Measurements from ENCODE around the gene TSPAN16.

The TSPAN16 gene, protein sequence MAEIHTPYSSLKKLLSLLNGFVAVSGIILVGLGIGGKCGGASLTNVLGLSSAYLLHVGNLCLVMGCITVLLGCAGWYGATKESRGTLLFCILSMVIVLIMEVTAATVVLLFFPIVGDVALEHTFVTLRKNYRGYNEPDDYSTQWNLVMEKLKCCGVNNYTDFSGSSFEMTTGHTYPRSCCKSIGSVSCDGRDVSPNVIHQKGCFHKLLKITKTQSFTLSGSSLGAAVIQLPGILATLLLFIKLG

DNA sequence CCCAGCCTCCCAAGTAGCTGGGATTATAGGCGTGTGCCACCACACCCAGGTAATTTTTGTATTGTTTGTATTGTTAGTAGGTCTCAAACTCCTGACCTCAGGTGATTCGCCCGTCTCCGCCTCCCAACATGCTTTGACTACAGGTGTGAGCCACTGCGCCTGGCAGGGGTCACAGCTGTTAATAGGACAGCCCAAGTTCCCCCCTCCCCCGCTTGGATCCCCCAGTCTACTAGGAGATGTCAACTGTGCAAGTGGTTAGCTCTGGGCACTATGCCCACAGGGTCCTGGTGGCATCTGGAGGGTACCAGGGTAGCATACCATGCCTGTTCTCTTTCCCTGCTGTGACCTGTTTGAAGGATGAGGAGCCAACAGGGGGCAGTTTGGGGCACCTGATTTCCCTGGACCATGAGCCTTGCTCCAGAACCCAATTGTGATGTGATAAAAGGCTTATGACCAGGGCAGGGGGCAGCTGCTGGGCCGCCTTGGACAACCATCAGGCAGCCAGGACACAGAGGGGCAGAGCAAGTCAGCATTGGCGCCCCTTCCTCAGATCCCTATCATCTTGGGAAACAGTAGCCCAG is at the start of gene TSPAN16:
TSPAN16 (plus strand) TSS at position 496 of the 581 bp plus-strand sequence. CDS start 138 bp downstream, outside the sequence.
- Histone ChIP-seq H3K79me2 (ENCODE audit: low read length) (no peaks in the 10 kb centered on the region), H2AFZ (ENCODE audit: low read length) (no peak within 1 kb of the TSS), H3K9ac (ENCODE audit: low read length) (no peak within 1 kb of the TSS), H3K27ac (ENCODE audit: low read length) (no peak within 1 kb of the TSS), H3K4me3 (ENCODE audit: low read length) (no peak within 1 kb of the TSS), H3K4me1 (ENCODE audit: low read length) (peaks cover 4% of the 10 kb centered on the region; the same call in 1 of the 2 replicates), H3K9me3 (replicated peaks; ENCODE audit: insufficient read depth, low read length) (no peaks in the 10 kb centered on the region), H3F3A (ENCODE audit: insufficient read depth, low read length) (no peaks in the 10 kb centered on the region), H3K36me3 (replicated peaks; ENCODE audit: insufficient read depth, low read length) (no peaks in the 10 kb centered on the region), H4K20me1 (ENCODE audit: insufficient read depth, low read length) (no peaks in the 10 kb centered on the region), H3K4me2 (ENCODE audit: low read depth, low read length) (no peak within 1 kb of the TSS), H3K9me2 (replicated peaks; ENCODE audit: insufficient read depth, low read length) (no peaks in the 10 kb centered on the region), H3K27me3 (replicated peaks; ENCODE audit: insufficient read depth, low read length) (peaks cover 84% of the 10 kb centered on the region)
- no peak for DNase-seq
- no peak for TF ChIP-seq EZH2phosphoT487 (IDR thresholded peaks at IDR 0.05; ENCODE audit: low read length)
- TF ChIP-seq EZH2 (optimal IDR thresholded peaks at IDR 0.05; ENCODE audit: low read depth, low read length), result no peak
- TF ChIP-seq, protein P1, sequence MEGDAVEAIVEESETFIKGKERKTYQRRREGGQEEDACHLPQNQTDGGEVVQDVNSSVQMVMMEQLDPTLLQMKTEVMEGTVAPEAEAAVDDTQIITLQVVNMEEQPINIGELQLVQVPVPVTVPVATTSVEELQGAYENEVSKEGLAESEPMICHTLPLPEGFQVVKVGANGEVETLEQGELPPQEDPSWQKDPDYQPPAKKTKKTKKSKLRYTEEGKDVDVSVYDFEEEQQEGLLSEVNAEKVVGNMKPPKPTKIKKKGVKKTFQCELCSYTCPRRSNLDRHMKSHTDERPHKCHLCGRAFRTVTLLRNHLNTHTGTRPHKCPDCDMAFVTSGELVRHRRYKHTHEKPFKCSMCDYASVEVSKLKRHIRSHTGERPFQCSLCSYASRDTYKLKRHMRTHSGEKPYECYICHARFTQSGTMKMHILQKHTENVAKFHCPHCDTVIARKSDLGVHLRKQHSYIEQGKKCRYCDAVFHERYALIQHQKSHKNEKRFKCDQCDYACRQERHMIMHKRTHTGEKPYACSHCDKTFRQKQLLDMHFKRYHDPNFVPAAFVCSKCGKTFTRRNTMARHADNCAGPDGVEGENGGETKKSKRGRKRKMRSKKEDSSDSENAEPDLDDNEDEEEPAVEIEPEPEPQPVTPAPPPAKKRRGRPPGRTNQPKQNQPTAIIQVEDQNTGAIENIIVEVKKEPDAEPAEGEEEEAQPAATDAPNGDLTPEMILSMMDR (IDR thresholded peaks at IDR 0.05; ENCODE audit: low read length), result no peak

DNA sequence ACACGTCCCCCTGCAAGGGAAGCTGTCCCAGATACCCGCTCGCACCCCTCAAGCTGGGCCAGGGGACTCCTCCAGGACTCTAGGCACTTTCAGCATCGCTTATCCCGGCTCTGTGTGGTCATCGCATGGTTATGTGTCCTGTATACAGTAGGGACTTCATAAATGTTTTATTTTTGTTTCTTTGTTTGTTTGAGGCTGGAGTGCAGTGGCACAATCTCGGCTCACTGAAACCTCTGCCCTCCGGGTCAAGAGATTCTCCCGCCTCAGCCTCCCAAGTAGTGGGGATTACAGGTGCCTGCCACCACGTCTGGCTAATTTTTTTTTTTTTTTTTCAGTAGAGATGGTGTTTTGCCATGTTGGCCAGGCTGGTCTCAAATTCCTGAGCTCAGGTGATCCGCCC is 49.0 kb upstream of the TSPAN16 start:
- H3K36me3 ChIP-seq (replicated peaks; ENCODE audit: insufficient read depth, low read length), result no peaks in the 10 kb centered on the region
- no peaks in the 10 kb centered on the region for H3K9me2 ChIP-seq (replicated peaks; ENCODE audit: insufficient read depth, low read length)
- no peaks in the 10 kb centered on the region for H4K20me1 ChIP-seq (ENCODE audit: insufficient read depth, low read length)
- H2AFZ ChIP-seq (ENCODE audit: low read length), result no peak overlapping the region
- H3F3A ChIP-seq (ENCODE audit: insufficient read depth, low read length), result no peaks in the 10 kb centered on the region
- no peak overlapping the region for H3K4me2 ChIP-seq (ENCODE audit: low read depth, low read length)
- TF ChIP-seq EZH2phosphoT487 (IDR thresholded peaks at IDR 0.05; ENCODE audit: low read length) (no peak), EZH2 (optimal IDR thresholded peaks at IDR 0.05; ENCODE audit: low read depth, low read length) (no peak)
- TF ChIP-seq, protein P1 (IDR thresholded peaks at IDR 0.05; ENCODE audit: low read length), result no peak
- H3K79me2 ChIP-seq (ENCODE audit: low read length), result no peaks in the 10 kb centered on the region
- H3K27me3 ChIP-seq (replicated peaks; ENCODE audit: insufficient read depth, low read length), result peaks cover 66% of the 10 kb centered on the region
- H3K4me1 ChIP-seq (ENCODE audit: low read length), result peaks cover 3% of the 10 kb centered on the region; the same call in 1 of the 2 replicates
- H3K9me3 ChIP-seq (replicated peaks; ENCODE audit: insufficient read depth, low read length), result no peaks in the 10 kb centered on the region
- no peak overlapping the region for H3K4me3 ChIP-seq (ENCODE audit: low read length)
- no peak for DNase-seq
- no peak overlapping the region for H3K27ac ChIP-seq (ENCODE audit: low read length)
- H3K9ac ChIP-seq (ENCODE audit: low read length), result no peak overlapping the region

DNA sequence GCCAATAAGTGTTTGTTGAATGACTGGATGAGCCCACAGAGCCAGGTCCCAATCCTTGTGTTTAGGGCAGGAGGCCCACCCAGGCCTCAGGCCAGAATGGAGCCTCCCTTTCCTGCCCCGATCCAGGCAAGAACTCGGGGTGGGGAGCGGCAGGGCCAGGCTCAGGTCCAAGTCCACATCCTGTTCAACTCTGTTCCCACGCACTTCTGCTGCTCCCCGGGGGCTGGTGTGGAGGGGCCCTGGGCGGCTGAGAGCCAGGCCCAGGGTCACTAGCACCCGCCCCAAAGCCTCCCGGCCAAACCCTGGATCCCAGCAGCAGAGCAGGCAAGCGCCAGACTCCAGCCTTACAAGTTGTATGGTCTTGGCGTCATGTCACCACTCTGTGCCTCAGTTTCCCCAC is 48.6 kb upstream of the TSPAN16 start:
- TF ChIP-seq EZH2phosphoT487 (IDR thresholded peaks at IDR 0.05; ENCODE audit: low read length), result no peak
- no peak for TF ChIP-seq EZH2 (optimal IDR thresholded peaks at IDR 0.05; ENCODE audit: low read depth, low read length)
- TF ChIP-seq, protein P1 (IDR thresholded peaks at IDR 0.05; ENCODE audit: low read length), result no peak

More for the DNA sequence above, 48.6 kb upstream of the TSPAN16 start:
- no peak overlapping the region for H3K9ac ChIP-seq (ENCODE audit: low read length)
- H3K4me2 ChIP-seq (ENCODE audit: low read depth, low read length), result no peak overlapping the region
- no peak overlapping the region for H3K4me3 ChIP-seq (ENCODE audit: low read length)
- H3K79me2 ChIP-seq (ENCODE audit: low read length), result no peaks in the 10 kb centered on the region
- H4K20me1 ChIP-seq (ENCODE audit: insufficient read depth, low read length), result no peaks in the 10 kb centered on the region
- no peaks in the 10 kb centered on the region for H3K9me2 ChIP-seq (replicated peaks; ENCODE audit: insufficient read depth, low read length)
- no peak overlapping the region for H3K27ac ChIP-seq (ENCODE audit: low read length)
- no peaks in the 10 kb centered on the region for H3K36me3 ChIP-seq (replicated peaks; ENCODE audit: insufficient read depth, low read length)
- peaks cover 66% of the 10 kb centered on the region for H3K27me3 ChIP-seq (replicated peaks; ENCODE audit: insufficient read depth, low read length)
- no peak overlapping the region for H2AFZ ChIP-seq (ENCODE audit: low read length)
- peaks cover 3% of the 10 kb centered on the region; the same call in 1 of the 2 replicates for H3K4me1 ChIP-seq (ENCODE audit: low read length)
- DNase-seq, result no peak
- no peaks in the 10 kb centered on the region for H3K9me3 ChIP-seq (replicated peaks; ENCODE audit: insufficient read depth, low read length)
- no peaks in the 10 kb centered on the region for H3F3A ChIP-seq (ENCODE audit: insufficient read depth, low read length)

Measured in MM.1S (cell line).